ENCODE data around the gene SAMD9L.
A peak's percentile ranks its signal among the peaks of the same experiment; 100 is the strongest.

Gene SAMD9L

GRCh38 chr7:93194386-93194785 lies 46.2 kb upstream of the SAMD9L start:
- ATAC-seq: peak; percentile 61
- no peak for TF ChIP-seq ZFP30 (CRISPR knock-in tag; IDR thresholded peaks at IDR 0.05)

GRCh38 chr7:93188870-93189634 lies 40.9 kb upstream of the SAMD9L start:
- no peak for ATAC-seq
- TF ChIP-seq ZNF70 (CRISPR knock-in tag; IDR thresholded peaks at IDR 0.05): no peak
- no peak for TF ChIP-seq ZNF8 (CRISPR knock-in tag; IDR thresholded peaks at IDR 0.05)
- TF ChIP-seq TOX (CRISPR knock-in tag; IDR thresholded peaks at IDR 0.05; ENCODE audit: borderline replicate concordance): no peak
- TF ChIP-seq CREB5 (CRISPR knock-in tag; IDR thresholded peaks at IDR 0.05; ENCODE audit: low read depth): no peak
- TF ChIP-seq ZFP30 (CRISPR knock-in tag; IDR thresholded peaks at IDR 0.05): no peak
- TF ChIP-seq SNAI2 (CRISPR knock-in tag; IDR thresholded peaks at IDR 0.05): no peak
- TF ChIP-seq PATZ1 (CRISPR knock-in tag; IDR thresholded peaks at IDR 0.05; ENCODE audit: borderline replicate concordance): no peak
- TF ChIP-seq ESRRG (CRISPR knock-in tag; IDR thresholded peaks at IDR 0.05): no peak

- no peak for ATAC-seq
Observed at GRCh38 chr7:93185303-93186027, 37.3 kb upstream of the SAMD9L start.

More at GRCh38 chr7:93185303-93186027, 37.3 kb upstream of the SAMD9L start:
- TF ChIP-seq ARNTL (CRISPR knock-in tag; IDR thresholded peaks at IDR 0.05; ENCODE audit: borderline replicate concordance, low read depth): no peak
- TF ChIP-seq ZNF8 (CRISPR knock-in tag; IDR thresholded peaks at IDR 0.05): no peak
- TF ChIP-seq ZC3H10 (CRISPR knock-in tag; IDR thresholded peaks at IDR 0.05): no peak
- no peak for TF ChIP-seq CSDC2 (CRISPR knock-in tag; IDR thresholded peaks at IDR 0.05)
- no peak for TF ChIP-seq CSRNP3 (CRISPR knock-in tag; IDR thresholded peaks at IDR 0.05)
- TF ChIP-seq PPARA (CRISPR knock-in tag; IDR thresholded peaks at IDR 0.05; ENCODE audit: borderline replicate concordance): no peak
- TF ChIP-seq CREB5 (CRISPR knock-in tag; IDR thresholded peaks at IDR 0.05; ENCODE audit: low read depth): no peak
- TF ChIP-seq PATZ1 (CRISPR knock-in tag; IDR thresholded peaks at IDR 0.05; ENCODE audit: borderline replicate concordance): no peak
- TF ChIP-seq ESRRG (CRISPR knock-in tag; IDR thresholded peaks at IDR 0.05): no peak
- no peak for TF ChIP-seq RARB (CRISPR knock-in tag; IDR thresholded peaks at IDR 0.05)
- TF ChIP-seq TCF4 (CRISPR knock-in tag; IDR thresholded peaks at IDR 0.05; ENCODE audit: borderline replicate concordance): no peak
- no peak for TF ChIP-seq GLIS3 (CRISPR knock-in tag; IDR thresholded peaks at IDR 0.05)
- no peak for TF ChIP-seq TOX (CRISPR knock-in tag; IDR thresholded peaks at IDR 0.05; ENCODE audit: borderline replicate concordance)
- TF ChIP-seq TSHZ2 (CRISPR knock-in tag; IDR thresholded peaks at IDR 0.05): no peak
- no peak for TF ChIP-seq ZNF70 (CRISPR knock-in tag; IDR thresholded peaks at IDR 0.05)
